Measurements from ENCODE around the gene FAM83G.

DNA sequence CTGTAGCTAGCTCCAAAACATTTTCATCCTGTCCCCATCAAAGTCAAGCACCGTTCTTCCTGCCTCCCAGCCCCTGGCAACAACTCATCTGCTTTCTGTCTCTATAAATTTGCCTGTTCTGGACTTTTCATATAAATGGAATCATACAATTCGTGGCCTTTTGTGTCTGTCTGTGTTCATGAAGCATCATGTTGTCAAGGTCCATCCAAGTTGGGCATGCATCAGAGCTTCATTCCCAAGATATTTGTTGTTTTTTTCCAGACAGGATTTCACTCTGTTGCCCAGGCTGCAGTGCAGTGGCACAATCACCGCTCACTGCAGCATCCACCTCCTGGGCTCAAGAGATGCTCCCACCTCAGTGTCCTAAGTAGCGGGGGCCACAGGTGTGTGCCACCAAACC, 46.7 kb downstream of the FAM83G start:
- TF ChIP-seq CTCF (conservative IDR thresholded peaks at IDR 0.05 in 1 of 2, IDR thresholded peaks at IDR 0.05 in 1 of 2; ENCODE audit: extremely low read depth in 1 of 2, insufficient read depth in 1 of 2, low read depth in 1 of 2, low read length in 2 of 2) (no peak), EZH2 (IDR thresholded peaks at IDR 0.05; ENCODE audit: borderline replicate concordance, low read length) (no peak)

Measured in mammary epithelial cell (primary cell).